RKO (cell line): ENCODE results near the gene FNDC3B.

Source experiments
- DNase-seq: peaks from one replicate; pipeline ENCODE4 v3.0.0-alpha.2; 2016; ENCODE audit warnings: low spot score

Gene FNDC3B

GRCh38 chr3:172054115-172054764 lies 14.9 kb downstream of the FNDC3B start:
- no peak for DNase-seq

- no peak for DNase-seq
Observed at GRCh38 chr3:172056416-172056815, 17.0 kb downstream of the FNDC3B start.

GRCh38 chr3:172057059-172057458 lies 17.7 kb downstream of the FNDC3B start:
- DNase-seq, result no peak

- no peak for DNase-seq
Observed at GRCh38 chr3:172057624-172058327, 18.4 kb downstream of the FNDC3B start.

DNA sequence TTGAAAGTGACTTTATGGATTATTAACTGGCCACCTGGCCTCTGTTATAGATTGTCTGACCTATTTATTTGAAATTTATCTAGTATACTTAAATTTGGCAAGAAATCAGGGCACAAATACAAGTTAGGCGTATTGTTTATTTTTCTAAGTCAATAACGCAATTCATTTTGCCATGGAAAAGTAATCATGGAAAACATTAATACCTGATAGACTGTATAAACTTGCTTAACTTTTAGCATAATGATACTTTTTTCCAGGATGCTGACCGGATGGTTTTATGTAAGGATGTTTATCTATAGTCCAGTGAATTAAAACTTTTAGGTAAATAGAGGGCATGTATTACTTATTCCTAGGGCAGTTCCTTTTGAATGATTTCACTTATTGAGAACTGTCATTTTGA lies 20.2 kb downstream of the FNDC3B start:
- no peak for DNase-seq

DNA sequence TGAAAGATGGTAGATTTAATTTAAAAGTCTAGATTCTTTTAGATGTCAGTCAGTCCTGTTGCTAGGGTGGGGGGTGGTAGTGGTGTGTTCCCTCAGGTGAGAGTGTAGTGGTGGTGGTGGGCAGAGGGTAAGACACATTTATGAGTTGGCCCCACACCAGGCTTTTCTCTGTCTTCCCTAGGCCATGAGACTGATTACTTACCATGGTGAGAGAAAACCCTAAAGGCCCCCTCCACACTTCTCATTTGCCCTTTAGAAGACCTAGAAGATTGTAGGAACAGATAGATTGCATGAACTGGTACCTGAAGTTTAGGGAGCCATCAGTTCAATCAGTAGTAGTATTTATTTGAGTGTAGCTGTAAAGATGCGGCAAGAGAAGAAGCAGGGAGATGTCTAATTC lies 20.9 kb downstream of the FNDC3B start:
- no peak for DNase-seq

- no peak for DNase-seq
Observed at GRCh38 chr3:172061724-172062184, 22.4 kb downstream of the FNDC3B start.

GRCh38 chr3:172062761-172063160 lies 23.4 kb downstream of the FNDC3B start:
- no peak for DNase-seq

DNA sequence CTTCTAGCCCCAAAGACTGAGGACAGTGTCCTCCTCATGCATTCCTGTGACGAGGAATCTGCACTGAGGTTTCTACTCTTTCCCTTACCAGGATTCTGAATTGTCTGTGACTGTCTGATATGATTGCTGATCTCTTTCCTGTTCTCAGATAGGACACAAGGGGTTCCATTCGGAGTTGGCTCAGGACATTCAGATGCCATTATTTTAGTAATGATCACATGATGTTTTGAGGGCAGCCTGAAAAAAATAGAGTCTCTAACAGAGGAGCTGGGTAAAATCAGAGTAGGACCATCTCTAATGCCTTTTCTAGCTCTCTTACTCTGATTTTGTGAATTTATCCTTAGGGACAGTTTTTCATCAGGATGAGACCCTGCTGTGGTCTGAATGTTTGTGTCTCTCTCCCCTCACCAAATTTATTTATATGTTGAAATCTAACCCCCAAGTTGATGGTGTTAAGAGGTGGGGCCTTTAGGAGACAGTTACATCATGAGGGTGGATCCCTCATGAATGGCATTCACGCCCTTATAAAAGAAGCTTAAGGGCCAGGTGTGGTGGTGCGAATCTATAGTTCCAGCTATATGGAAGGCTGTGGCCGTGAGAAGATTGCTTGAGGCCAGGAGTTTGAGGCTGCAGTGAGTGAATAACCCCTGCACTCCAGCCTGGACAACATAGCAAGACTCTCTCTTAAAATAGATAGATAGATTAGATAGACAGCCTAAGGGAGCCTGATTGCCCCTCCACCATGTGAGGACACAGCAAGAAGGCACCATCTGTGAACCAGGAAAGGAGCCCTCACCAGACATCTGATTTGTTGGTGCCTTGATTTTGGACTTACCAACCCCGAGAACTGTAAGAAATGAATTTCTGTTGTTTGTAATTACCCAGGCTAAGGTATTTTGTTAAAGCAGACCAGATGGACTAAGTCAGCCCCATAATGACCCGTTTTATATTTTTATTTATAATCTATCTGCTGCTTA lies 24.4 kb downstream of the FNDC3B start:
- DNase-seq, result no peak

- no peak for DNase-seq
Observed at GRCh38 chr3:172065527-172065926, 26.1 kb downstream of the FNDC3B start.

- DNase-seq, result no peak
Observed at GRCh38 chr3:172065967-172066762, 26.8 kb downstream of the FNDC3B start.

- no peak for DNase-seq
Observed at GRCh38 chr3:172066880-172067796, 27.8 kb downstream of the FNDC3B start.

- DNase-seq, result no peak
Observed at GRCh38 chr3:172067837-172068440, 28.6 kb downstream of the FNDC3B start.

GRCh38 chr3:172068977-172069376 lies 29.6 kb downstream of the FNDC3B start:
- no peak for DNase-seq

GRCh38 chr3:172069478-172069877 lies 30.1 kb downstream of the FNDC3B start:
- DNase-seq, result no peak

DNA sequence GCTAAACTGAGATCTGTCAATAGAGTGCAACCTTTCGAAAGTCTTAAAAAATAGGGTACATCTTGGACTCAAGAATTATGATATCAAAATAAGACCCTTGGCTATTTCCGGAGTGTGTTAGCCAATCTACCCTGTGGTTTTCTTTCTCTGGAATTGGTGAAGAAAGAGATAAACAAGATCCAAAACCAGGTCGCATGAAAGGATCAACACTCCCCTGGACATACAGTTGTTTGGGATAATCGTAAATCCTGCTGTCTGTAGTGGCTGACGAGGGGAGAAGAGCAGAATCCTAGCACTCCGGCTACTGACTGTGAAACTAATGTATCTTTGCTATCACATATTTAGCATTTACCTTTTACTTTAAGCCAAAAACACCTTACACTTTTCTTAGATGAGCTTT lies 30.9 kb downstream of the FNDC3B start:
- no peak for DNase-seq

DNA sequence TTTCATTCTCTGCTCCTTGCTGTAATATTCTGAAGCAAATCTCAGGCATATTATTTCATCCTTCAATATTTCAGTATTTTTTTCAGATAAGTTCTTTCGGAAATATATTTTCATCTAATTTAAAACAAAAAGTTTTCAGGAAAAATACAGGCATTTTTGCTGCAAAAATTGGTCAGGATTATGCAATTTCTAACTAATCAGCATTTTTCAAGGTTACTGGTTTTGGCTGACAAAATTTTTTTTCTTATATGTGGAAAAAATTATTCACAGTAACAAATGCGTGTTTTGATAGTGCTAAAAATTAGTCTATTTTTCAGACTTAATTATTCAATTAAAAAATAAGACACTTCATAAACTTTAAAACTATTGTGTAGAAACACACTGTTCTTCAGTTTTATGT lies 31.4 kb downstream of the FNDC3B start:
- DNase-seq, result no peak

GRCh38 chr3:172071780-172072330 lies 32.5 kb downstream of the FNDC3B start:
- DNase-seq, result no peak

- no peak for DNase-seq
Observed at GRCh38 chr3:172072543-172072942, 33.2 kb downstream of the FNDC3B start.
